Heart left ventricle (tissue), 13 donors: ENCODE results near the gene BEND6.

ENCODE experiments used
- CTCF ChIP-seq, 12 donors: fragments of 200-600 bp; sonication (generic) in 4 of 12; IDR thresholded peaks; one replicate each; pipeline versions ENCODE4 v1.5.0 to v1.8.0; 2018 to 2022; ENCODE audit warnings: antibody characterized with exemption in 12 of 12, mild to moderate bottlenecking in 5 of 12
- POLR2A ChIP-seq, 2 donors: fragments of 450-650 bp; IDR thresholded peaks; one replicate each; pipeline ENCODE4 v1.6.1; 2017; ENCODE audit warnings: antibody characterized with exemption in 2 of 2, mild to moderate bottlenecking in 2 of 2, moderate library complexity in 2 of 2
- donor health status: ischemic (EF 13 %, LVEDD 7.1; RV severe dilation, severe dysfunction).
- donor health status: DM: no; HTN: yes; CAD: no.
- donor health status: DM: no; HTN: no; CAD: no.
- donor health status: ischemic (EF 25% LVEDD 6.9; RV normal size, moderate dysfunction).
- donor health status: ischemic (EF 25% LVEDD 5.7; RV mildly dilated, moderate dysfunction).
- donor health status: ischemic (EF 35%, LVEDD 5.7; RV mildly dilated, moderate dysfunction).
- donor health status: nonischemic (EF 11% LVEDD 7.7; RV severe dilation, severe dysfunction).
- donor health status: DM: yes; HTN: yes; CAD: no.
- donor health status: PGD.
- donor health status: ischemic (EF 29% LVEDD 5.4; RV normal size, mild dysfunction).
- donor health status: nonischemic (EF 23%, LVEDD 6.1; RV moderate dilation, normal function).

- TF ChIP-seq CTCF (IDR thresholded peaks at IDR 0.05) (no peak), POLR2A (IDR thresholded peaks at IDR 0.05) (no peak)
Observed at GRCh38 chr6:56999049-56999448, 44.1 kb downstream of the BEND6 start.
